ENCODE results near the gene DNAJC7. TPM values are rescaled to one million over a fixed set of nuclear protein-coding genes. Genes with fewer than 3 reads are reported as not detected.

The DNAJC7 gene
- total RNA-seq, 4 donors from 2014 or later, result 46.5 to 72.5 (median 70.7) TPM

DNA sequence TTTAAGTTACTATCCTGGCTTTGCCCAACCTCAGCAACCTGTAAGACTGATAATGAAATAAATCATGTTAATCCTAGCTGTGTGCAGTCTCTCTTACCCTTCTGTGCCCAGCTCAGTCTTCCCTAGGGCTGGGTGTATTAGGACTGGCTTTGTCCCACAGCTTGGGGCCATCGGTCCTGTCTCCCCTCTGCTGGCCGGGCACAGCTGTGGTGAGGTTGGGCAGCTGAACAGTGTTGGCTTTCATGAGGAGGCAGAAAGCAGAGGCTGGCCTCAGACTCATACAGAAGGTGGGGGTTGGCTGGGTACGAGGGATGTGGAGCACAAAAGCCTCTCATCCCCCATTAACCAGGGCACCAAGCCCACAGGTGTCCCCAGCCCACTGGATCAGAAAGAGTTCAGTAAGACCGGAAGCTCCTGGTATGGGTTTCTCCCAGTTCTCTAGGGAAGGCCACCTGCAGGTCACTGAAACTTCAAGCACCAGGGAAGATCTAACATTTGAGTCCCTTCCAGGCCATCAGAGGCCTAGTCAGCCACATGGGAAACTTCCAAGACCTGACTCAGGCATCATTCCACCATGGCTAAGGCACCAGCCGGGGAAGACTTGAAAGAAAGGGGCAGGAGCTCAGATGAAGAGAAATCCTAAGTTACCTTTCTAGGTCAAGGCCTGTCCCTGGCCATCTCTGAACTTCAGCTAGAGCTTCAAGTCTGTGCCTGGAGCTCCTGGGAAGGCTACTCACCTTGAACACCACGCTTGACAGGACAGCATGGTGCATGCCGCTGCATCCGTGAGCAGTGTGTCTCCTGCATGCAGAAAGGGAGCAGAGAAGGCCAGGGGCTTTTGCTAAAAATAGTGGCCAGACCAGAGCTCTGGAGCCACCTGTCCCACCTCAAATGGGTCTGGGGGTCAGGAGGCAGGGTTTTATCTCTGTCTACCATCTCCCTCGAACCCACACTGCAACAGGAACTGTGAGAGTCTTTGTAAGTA lies 41.8 kb downstream of the DNAJC7 start:
- ATAC-seq (ENCODE audit: low FRiP score), result no peak
- no peak for DNase-seq (ENCODE audit: low spot score)
- TF ChIP-seq, protein P1, sequence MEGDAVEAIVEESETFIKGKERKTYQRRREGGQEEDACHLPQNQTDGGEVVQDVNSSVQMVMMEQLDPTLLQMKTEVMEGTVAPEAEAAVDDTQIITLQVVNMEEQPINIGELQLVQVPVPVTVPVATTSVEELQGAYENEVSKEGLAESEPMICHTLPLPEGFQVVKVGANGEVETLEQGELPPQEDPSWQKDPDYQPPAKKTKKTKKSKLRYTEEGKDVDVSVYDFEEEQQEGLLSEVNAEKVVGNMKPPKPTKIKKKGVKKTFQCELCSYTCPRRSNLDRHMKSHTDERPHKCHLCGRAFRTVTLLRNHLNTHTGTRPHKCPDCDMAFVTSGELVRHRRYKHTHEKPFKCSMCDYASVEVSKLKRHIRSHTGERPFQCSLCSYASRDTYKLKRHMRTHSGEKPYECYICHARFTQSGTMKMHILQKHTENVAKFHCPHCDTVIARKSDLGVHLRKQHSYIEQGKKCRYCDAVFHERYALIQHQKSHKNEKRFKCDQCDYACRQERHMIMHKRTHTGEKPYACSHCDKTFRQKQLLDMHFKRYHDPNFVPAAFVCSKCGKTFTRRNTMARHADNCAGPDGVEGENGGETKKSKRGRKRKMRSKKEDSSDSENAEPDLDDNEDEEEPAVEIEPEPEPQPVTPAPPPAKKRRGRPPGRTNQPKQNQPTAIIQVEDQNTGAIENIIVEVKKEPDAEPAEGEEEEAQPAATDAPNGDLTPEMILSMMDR (IDR thresholded peaks at IDR 0.05), result no peak

DNA sequence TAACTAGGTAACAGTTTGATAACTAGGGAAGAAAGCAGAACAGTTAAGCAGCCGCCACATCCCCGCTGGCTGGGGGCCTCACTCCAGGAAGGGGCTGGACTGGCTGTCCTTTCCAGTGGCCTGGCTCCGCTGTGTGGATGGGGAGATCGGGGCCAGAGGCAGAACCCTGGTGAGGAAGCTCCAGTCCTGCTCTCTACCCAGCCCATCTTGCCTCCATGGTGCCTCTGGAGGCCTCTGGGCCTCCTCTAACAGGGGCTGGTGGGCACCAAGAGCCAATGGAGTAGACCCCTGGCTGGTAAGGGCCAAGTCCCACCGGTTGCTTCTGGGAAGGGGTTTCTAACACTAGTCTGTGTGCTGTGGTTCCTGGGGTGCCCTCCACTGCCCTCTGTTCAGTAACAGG lies 42.6 kb downstream of the DNAJC7 start:
- DNase-seq (ENCODE audit: low spot score) (no peak), ATAC-seq (ENCODE audit: low FRiP score) (no peak)
- TF ChIP-seq, protein P1 (IDR thresholded peaks at IDR 0.05), result no peak

DNA sequence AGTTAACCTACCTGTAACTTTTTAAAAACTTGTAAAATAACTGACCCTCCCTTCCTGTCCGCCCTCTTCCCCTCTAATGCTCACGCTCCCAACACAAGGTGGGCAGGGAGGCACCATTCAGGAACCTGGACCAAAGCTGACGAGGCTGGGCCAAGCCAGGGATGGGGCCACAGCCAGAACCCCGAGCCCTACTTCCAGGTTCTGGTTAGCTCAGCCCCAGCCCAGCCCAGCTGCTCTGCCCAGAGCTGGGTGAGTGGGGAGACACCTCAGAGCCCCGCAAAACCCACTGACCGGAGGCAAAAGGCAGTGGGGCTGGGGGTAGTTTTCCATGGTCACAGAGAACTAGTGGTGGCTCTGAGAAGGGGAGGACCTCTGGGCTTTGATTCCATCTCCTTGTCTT lies 43.2 kb downstream of the DNAJC7 start:
- DNase-seq (ENCODE audit: low spot score) (no peak), ATAC-seq (ENCODE audit: low FRiP score) (no peak)
- TF ChIP-seq, protein P1 (IDR thresholded peaks at IDR 0.05), result no peak

DNA sequence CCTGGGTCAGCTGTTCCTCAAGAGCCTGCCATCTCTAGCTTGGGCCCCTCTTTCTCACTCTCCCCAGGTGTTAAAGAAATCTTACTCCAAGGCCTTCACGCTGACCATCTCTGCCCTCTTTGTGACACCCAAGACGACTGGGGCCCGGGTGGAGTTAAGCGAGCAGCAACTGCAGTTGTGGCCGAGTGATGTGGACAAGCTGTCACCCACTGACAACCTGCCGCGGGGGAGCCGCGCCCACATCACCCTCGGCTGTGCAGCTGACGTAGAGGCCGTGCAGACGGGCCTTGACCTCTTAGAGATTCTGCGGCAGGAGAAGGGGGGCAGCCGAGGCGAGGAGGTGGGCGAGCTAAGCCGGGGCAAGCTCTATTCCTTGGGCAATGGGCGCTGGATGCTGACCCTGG lies 43.8 kb downstream of the DNAJC7 start:
- TF ChIP-seq, protein P1 (IDR thresholded peaks at IDR 0.05), result no peak
- no peak for ATAC-seq (ENCODE audit: low FRiP score)
- no peak for DNase-seq (ENCODE audit: low spot score)

DNA sequence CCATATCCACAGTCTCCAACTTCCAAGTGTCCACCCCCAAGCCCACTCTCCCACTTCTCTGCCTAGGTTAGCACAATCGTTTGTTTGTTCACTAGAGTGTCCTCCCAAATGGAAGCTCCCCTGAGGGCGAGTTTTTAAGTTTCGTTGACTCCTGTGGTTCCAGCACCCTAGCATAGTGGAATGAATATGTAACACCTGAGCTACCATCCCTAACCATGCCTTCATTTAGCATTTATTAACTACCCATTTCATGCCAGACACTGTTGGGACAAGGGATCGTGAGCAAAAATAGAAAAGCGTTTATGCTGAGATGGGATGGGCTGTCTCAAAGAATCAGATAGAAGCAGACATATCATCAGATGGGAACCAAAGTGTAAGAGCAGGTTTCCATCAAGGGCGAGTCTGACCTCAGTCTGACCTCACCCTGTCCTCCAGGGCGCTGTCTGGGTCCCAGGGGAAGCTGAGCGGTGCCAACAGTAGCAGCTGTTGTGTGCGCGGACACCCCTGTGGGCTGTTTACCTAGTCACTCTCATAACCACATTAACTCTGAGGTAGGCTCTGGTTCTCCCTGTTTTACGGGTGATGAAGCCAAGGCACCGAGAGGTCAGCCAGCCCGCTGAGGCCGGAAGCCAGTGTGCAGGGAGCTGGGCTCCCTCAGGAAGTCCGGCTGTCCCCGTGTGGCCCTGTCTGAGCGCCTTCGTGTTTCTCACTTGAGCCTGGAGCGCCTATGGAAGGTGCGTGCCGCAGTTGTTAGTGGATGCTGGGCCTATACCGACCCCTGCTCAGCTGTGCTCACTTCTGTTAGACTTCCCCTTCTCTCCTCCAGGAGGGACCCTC lies 44.5 kb downstream of the DNAJC7 start:
- DNase-seq (ENCODE audit: low spot score), result no peak
- TF ChIP-seq, protein P1 (IDR thresholded peaks at IDR 0.05), result no peak
- ATAC-seq (ENCODE audit: low FRiP score), result no peak

DNA sequence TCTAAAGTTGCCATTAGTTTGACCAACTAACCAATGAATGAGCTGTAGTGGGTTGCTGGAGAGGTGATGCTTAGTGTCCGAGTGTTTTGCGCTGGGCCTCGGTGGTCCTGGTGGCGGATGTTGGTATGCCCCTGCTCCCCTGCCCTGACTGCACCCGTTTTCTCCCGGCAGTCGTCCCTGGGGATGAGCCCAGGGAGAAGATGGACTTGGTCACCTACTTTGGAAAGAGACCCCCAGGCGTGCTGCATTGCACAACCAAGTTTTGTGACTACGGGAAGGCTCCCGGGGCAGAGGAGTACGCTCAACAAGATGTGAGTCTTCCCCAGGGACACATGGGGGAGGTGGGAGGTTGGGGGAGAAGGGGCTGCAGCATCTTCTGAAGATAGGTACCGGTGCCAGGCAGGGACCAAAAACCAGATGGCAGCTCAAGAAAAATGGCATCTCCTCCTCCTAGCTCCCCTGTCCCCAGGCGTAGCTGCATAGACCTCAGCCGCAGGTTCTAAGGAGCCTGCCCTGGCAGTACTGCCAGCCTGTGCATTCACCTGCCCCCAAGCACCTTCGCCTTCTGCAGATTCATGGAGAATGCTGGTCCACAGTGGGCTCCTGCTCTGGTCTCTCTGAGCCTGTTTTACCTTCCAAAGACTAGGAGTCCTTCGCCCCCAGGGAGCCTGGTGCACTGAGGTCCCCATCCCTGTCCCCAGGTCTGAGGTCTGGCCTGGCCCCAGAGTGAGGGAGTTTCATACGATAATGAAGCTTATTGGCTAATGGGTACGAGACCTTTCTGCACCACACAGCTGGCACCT lies 45.3 kb downstream of the DNAJC7 start:
- TF ChIP-seq, protein P1 (IDR thresholded peaks at IDR 0.05), result no peak
- DNase-seq (ENCODE audit: low spot score), result no peak
- ATAC-seq (ENCODE audit: low FRiP score), result no peak

Data from omental fat pad (tissue), 4 donors.